Fibroblast of skin of scalp (primary cell): ENCODE data around the gene LGALS16.
"Not testable (repeated sequence)": the region's sequence is repeated elsewhere in the genome, so short reads cannot be mapped to it uniquely, and the experiment has no call there.

Experiments
- DNase-seq: peaks from one replicate; pipeline ENCODE4 v3.0.0-alpha.2; 2013

The LGALS16 gene

DNA sequence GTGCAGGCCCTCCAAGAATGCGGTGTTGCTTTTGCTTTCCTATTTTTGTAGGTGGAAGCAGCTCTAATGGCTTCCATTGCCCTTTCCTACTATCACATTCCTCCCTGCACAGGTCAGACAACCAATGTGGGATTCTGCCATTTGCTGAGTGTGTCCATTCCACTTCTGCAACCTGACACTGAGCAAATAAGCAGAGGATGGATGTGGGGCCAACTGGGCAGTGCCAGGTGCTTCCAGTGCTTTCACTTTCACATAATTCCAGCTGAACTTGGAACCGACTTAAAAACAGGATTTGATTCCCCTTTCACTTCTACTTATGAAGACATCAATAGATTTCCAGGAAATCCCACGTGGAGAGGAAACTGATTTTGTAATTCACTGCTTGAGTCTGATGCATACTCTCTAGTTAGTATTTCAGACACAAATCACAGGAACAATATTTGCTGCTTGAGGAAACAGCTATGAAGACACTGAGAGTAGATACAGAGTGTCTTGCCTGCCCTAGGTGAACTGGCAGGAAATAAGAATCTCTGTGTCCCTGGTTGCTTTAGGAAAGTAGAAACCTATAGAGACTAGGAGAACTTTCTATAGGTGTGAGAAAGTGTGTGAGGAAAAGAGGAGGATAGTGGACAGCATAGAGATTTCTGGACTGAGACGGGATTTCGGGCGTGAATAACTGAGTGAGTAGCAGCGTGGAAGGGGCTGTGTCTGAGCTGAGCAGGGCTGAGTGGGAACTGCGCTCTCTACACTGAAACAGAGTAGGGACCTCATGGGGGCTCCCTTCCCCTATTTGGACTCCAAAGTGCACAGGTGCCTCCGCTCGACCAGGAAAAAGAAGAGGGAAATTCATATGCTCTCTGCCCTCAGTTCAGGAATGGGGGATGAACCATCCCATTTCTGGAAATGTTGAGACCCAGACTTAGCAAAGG lies 22.5 kb downstream of the LGALS16 start:
- DNase-seq = no peak

DNA sequence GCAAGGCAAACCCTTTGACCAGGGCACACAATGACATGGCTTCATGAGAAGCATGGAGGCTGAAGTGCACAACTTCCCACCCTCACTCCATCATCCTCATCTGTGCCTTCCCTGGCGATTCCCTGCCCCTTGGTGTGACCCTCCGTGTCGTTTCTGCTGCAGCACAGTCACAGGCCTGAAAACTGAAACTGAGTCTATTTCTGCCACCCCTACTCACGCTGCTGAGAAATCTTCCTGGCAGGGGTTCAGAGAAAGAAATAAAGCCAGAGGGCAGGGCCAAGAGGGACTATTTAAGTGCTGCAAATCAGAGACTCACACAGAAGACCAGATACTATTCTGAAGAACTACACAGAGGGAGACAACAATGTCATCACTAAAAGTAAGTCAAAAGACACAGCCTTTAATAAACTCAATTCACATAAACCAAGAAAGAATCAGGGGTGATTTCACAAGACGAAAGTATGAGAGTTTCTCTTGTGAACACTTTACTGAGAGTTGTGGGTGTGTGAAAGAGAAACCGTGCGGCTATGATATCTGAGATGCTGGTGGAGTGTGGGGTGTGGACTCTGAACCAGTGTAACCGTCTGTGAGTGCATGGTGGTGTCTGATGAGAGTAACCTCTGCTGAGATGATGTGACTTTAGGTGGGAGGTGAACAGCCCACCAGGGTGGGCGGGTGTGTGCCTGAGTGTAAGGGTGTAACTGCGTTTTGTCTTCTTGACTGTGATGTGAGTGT lies 23.5 kb downstream of the LGALS16 start:
- no peak for DNase-seq

DNA sequence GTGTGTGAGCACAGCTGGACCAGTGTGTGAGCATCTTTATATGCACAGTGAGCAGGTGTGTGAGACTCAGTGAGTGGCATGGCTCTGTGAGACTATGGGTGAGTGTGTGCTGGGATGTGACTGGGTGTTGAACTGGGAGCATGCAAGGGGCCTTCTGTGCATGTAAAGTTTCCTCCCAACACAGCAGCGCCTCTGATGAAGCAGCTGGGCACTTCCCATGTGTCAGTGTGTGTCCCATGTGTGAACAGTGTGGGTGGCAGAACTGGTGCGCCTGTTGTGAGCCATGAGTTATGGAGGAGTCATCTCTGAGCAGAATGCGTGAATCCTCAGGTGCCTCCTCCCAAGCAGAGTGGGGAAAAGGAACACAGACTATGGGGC lies 24.1 kb downstream of the LGALS16 start:
- DNase-seq = no peak

DNA sequence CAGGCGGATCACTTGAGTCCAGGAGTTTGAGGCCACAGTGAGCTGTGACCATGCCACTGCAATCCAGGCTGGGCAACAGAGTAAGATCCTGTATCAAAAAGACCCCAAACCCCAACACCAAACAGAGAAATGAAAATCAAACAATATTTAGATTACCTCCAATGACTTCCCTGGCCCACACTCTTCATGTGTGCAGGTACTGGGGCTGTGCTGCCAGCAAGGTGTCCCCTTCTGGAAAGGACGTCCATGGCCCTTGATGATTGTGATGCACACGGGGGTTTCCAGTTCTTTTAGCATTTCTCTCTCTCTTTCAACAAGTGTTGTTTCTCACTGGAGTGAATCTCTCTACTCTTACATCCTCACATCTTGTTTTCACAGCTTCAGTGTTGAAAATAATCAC lies 24.9 kb downstream of the LGALS16 start:
- no peak for DNase-seq

DNA sequence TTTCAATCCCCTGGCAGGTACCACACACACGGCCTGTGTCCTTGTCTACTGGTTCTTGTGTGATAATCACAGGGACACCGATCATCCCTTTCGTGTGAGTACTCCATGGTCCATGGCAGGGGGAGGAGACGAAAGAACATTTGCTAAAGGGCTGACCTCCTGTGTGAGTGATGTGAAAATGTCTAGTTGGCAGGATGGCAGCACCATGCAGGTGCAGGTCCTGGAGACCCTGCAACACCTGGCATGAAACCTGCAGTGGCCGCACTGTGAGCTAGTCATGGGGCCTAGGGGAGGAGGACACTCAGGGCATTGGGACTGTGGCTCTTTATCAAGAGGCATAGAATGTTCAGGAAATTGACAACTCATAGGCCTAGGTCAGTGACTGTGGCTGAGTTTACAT lies 25.7 kb downstream of the LGALS16 start:
- DNase-seq = no peak

DNA sequence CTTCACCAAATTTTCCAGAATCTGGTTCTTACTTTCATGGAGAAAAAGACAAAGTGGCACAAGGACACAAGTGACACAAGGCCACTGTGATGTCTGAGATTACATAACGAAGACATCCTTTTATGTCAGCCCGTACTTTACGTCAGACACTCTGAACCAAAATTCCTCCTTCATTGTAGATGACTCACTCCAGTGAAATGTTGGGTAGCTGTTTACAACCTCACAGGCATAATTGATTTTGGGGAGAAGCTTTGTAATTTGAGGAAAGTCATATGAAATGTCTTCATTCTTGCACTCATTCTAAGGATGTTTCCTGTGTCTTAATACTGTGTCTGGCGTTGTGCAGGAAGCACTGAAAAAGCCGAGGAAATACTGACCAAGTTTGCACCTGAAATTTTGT lies 28.6 kb downstream of the LGALS16 start:
- no peak for DNase-seq

DNA sequence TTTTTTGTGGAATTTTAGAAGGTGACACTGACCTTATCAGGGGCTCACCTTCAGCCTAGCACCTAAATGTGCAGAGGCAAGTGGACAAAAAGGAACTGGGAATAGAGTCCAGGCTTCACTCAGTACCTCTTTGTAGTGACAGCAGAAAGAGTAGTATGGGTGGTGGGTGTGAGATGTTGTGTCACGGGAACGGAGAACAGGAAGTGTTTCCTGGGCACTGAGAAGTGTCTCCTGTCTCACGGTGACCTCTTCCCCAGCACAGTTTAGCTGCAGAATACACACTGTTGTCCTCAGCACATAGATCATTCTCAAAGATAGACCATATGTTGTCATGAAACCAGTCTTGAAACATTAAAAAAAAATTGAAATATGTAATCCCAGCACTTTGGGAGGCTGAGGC lies 31.0 kb downstream of the LGALS16 start:
- no peak for DNase-seq

DNA sequence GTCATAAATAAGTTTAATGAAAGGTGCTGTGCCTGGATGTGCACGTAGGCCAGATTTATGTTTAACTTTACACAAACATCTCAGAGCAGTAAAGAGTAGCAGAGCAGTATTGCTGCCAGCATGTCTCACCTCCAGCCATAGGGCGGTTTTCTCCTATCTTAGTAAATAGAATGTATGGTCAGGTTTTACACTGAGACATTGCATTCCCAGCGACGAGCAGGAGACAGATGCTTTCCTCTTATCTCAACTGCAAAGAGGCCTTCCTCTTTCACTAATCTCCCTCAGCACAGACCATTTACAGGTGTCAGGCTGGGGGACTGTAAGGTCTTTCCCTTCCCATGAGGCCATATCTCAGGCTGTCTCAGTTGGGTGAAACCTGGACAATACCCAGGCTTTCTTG lies 32.9 kb downstream of the LGALS16 start:
- not testable (repeated sequence) for DNase-seq

DNA sequence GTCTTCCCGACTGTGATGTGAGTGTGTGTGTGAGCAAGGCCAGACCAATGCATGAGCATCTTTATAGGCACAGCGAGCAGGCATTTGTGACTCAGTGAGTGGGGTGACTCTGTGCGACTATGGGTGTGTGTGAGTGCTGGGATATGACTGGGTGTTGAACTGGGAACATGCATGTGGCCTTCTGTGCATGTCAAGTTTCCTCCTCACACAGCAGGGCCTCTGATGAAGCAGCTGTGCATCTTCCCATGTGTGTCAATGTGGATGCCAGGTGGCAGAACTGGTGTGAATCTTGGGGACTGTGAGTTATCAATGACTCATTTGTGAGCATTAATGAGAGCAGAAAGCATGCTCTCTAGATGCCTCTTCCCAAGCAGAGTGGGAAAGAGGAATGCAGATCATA lies 36.5 kb downstream of the LGALS16 start:
- no peak for DNase-seq

DNA sequence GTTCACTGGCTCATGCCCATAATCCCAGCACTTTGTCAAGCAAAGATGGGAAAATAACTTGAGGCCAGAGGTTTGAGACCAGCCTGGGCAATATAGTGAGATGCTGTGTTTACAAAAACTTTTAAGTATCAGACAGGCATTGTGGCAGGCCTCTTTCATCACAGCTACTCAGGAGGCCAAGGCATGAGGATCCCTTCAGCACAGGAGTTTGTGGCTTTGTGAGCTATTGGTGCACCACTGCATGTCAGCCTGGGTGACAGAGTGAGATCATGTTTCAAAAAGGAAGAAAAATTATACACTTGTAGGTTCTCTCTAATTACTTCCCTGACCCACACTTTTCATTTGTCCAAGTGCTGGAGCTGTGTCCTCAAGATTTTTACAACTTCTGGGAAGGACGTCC lies 37.1 kb downstream of the LGALS16 start:
- no peak for DNase-seq

DNA sequence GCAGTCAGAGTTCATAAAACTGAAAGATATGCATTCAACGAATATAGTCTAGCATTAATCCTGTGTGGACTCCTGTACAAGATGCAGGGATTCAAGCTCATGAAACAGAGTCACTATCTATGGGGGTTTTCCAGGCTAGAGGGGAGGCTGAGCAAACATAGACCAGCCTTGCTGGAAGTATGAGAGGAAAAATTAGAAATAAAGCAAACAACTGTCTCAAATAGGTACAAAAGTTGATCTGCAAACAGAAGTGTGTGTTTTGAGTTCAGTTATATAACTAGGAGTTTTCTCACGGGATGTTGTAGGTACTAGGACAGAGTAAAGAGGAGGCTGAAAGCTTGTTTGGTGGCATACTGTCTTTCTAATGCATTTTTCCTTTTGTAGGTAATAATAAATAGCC lies 40.0 kb downstream of the LGALS16 start:
- no peak for DNase-seq

DNA sequence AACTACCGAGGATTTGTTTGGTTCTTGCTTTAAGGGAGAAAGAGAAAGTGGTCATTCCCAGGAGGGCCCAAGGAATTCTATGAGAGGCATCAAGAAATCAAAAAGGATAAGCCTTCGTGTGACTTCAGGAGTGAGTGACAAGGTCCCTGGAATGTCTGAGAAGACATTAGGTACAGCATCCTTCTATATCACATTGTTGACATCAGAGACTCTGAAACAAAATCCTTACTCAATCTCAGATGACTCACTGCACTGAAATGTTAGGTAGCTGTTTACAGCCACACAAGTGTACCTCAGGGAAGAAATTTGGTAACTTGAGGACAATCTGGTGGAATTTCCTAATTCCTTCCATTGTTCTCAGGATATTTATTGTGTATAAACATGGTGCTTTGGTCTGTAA lies 40.7 kb downstream of the LGALS16 start:
- no peak for DNase-seq

DNA sequence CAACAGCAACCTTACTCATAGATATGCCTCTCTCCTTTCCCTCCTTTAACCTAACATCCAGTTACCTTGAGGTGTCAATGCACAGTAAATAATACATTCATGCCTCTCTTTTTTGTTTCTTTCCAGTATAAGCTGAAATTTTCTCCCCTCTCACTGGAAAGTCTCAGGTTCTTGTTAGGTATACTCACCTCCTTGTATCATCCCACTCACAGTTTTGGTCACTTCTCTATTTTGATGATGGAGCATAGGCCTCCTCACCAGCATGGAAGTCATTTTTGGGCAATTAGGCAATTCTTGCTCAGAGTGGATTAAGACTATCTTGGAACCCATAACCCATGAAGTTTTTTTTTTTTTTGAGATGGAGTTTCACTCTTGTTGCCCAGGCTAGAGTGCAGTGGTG lies 42.8 kb downstream of the LGALS16 start:
- DNase-seq = no peak

DNA sequence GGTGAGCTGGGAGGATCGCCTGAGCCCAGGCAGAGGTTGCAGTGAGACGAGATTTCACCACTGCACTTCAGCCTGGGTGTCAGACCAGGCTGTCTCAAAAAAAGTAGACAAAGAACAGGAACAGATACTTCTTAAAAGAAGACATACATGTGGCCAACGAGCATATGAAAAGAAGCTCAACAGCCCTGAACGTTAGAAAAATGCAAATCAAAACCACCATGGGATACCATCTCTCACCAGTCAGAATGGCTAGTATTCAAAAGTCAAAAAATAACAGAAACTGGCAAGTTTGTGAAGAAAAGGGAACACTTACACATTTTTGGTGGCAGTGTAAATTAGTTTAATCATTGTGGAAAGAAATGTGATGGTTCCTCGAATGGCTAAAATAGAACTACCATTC lies 45.6 kb downstream of the LGALS16 start:
- no peak for DNase-seq

DNA sequence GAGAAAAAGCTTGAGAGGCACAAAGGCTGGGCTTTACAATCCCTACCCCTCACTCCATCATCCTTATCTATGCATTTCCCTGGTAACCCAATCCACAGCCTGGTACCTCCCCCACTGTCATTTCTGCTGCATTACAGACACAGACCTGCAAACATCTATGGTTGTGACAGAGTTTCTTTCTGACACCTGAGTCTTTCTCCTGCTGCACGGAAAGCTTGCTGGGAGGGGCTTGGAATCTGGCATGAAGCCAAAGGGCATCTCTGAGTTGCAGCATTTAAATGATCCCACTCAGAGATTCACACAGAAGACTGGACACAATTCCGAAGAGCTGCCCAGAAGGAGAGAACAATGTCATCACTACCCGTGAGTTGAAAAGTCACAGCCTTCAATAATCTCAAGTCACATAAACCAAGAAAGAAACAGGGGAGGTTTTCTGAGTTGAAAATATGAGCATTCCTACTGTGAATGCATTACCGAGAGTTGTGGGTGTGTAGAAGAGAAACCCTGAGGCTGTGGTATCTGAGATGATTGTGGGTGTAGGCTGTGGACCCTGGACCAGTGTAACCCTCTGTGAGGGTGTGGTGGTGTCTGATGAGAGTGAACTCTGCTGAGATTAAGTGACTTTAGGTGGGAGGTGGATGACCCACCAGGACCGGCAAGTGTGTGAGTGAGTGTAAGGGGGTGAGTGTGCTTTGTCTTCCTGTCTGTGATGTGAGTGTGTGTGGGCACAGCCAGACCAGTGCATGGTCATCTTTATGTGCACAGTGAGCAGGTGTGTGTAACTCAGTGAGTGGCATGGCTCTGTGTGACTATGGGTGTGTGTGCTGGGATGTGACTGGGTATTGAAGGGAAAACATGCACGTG lies 48.7 kb downstream of the LGALS16 start, which contains the start of gene LGALS14:
LGALS14 (plus strand) TSS at position 301 of the 864 bp plus-strand sequence; CDS start at position 349, 48 bp downstream.
- no peak for DNase-seq

DNA sequence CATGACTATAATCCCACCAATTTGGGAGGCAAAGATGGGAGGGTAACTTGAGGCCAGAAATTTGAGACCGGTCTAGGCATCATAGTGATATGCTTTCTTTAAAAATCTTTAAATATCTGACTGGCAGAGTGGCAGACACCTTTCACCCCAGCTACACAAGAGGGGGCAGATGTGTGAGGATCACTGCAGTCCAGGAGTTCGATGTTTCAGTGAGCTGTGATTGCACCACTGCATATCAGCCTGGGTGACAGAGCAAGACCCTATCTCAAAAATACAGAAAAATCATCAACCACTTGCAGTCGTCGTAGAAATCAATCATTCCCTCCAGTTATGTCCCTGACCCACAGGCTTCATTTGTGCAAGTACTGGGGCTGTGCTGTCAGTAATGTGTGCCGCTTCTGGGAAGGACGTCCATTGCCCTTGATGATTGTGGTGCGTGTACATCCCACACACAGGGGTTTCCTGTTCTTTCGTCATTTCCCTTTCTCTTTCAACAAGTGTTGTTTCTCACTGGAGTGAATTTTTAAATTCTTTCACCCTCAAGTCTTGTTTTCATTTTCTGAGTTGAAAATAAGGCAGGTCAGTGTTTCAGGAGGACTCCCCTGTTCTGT lies 50.0 kb downstream of the LGALS16 start:
- no peak for DNase-seq

DNA sequence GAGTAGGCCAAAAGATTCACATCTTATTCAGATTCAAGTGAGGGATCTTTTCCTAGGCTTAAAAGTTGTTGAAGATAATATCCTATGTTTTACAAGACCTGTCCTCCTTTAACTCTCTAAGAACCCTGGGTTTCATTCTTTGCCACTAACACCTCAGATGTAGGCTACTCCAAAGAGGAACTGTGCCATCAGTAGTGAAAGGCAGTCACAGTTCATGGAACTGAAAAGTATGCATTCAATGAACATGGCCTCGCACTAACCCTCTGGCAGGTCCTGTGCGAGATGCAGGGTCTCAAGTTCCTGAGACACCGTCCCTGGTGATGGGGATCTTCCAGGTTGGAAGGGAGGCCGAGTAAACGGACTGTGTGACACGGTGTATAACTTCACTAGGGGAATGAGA lies 52.9 kb downstream of the LGALS16 start:
- DNase-seq = no peak

DNA sequence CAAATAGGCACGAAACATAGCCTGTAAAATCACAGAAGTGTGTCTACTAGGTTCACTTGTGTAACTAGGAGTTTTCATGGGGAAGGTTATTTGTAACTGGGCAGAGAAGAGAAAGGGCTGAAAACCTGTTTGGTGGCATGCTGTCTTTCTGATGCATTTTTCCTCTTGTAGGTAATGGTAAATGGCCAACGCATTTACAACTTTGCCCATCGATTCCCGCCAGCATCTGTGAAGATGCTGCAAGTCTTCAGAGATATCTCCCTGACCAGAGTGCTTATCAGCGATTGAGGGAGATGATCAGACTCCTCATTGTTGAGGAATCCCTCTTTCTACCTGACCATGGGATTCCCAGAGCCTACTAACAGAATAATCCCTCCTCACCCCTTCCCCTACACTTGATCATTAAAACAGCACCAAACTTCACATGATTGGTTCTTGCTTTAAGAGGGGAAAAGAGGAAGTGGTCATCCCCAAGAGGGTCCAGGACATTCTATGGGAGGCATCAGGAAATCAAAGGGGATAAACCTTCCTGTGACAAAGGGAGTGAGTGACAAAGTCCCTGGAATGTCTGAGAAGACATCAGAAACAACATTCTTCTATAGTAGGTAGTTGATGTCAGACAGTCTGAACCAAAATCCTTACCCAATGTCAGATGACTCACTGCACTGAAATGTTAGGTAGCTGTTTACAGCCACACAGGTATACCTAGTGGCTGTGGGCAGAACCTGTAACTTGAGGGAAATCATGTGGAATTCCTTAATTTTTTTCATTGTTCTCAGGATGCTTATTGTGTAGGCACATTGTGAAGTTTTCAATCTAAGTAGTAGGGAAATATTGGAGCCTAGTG lies 53.5 kb downstream of the LGALS16 start:
- DNase-seq = no peak
